Astrocyte of the cerebellum (primary cell): ENCODE measurements around the gene ELL2.
"Not testable (repeated sequence)": the region's sequence is repeated elsewhere in the genome, so short reads cannot be mapped to it uniquely, and the experiment has no call there.

Source experiments
- DNase-seq: peaks from one replicate; pipeline ENCODE4 v3.0.0-alpha.2; 2011; ENCODE audit warnings: low read depth
- H3K4me3 ChIP-seq: 2 replicates; pipeline ENCODE4 v1.5.1; 2011; ENCODE audit warnings: mild to moderate bottlenecking, low read depth, low read length, moderate library complexity
- CTCF ChIP-seq: IDR thresholded peaks from 2 replicates; pipeline ENCODE4 v1.5.1; 2012; ENCODE audit warnings: low read length, low read depth, moderate library complexity, mild to moderate bottlenecking; ENCODE audit errors: missing control alignments
- in situ Hi-C: cut with HindIII; loops from 2 replicates; pipeline ENCODE4 v1.10.0; 2017; ENCODE audit warnings: low sequenced_read_pairs

ELL2 gene

DNA sequence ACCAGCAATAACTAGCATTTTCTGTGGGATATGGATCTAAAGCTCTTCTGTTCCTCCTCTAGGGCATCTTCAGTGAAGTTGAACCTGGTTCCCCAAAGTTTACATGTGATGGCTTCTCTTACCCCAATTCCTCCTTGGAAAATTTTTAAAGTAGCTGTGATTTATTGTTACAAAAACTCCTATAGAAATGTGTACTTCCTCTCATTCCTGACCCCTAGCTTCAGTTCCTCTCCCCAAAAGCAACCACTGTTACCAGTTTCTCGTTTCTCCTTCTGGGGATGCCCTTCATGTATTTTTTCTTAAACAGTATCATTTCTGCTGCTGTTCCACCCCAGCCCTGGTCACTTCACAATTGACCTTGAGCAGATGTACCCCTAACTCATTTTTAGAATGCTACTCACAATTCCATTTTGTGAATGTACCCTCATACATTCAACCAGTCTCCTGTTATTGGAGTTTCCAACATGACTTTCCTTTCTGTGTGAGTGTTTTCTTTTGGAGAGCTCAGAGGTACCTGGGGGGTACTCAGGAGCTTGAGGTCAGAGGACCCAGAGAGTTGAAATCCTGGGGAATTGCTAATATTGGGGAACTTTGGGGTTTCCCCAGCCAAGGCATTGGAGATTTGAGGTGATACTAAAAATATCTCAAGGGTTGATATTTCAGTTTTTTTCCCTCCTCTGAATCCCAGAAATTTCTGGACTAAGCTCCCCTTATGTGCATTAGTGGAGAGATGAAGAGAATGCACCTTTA, 120.5 kb downstream of the ELL2 start:
- in situ Hi-C loops: no loop called here
- TF ChIP-seq CTCF: no peak
- no peak overlapping the region for H3K4me3 ChIP-seq
- DNase-seq: no peak

- DNase-seq: no peak
- H3K4me3 ChIP-seq: no peak overlapping the region
- in situ Hi-C loops: no loop called here
- no peak for TF ChIP-seq CTCF
These were observed 122.0 kb downstream of the ELL2 start for GRCh38 chr5:95839658-95840057.

- no peak for TF ChIP-seq CTCF
- in situ Hi-C loops: no loop called here
- no peak for DNase-seq
- H3K4me3 ChIP-seq: no peak overlapping the region
These were observed 123.1 kb downstream of the ELL2 start for GRCh38 chr5:95838556-95838955.

DNA sequence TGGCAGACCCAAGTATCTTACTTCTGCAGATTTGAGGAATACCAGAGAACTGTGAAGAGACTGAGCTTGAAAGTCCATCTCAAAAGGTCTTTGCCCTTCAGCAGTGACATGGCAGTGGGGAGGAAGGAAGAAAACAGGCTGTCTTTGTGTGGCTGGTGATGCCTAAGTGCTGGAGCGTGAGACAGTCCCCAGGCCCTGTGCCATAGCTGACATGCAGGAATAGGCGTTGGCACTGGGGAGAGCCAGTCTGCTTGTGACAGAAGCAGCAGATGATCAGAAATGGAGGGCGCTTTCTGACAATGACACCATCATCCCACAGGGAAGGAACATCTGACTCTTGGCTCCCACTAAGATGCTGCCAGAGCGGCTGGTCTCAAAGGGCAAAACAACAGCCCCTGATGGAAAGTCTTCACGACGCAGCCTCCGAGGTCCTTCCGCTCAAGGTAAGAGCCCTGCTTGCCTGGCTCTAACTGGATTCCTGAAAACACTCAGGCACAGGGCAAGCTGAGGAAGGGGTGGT, 123.6 kb downstream of the ELL2 start:
- DNase-seq: no peak
- H3K4me3 ChIP-seq: no peak overlapping the region
- TF ChIP-seq CTCF: no peak
- in situ Hi-C loops: no loop called here

DNA sequence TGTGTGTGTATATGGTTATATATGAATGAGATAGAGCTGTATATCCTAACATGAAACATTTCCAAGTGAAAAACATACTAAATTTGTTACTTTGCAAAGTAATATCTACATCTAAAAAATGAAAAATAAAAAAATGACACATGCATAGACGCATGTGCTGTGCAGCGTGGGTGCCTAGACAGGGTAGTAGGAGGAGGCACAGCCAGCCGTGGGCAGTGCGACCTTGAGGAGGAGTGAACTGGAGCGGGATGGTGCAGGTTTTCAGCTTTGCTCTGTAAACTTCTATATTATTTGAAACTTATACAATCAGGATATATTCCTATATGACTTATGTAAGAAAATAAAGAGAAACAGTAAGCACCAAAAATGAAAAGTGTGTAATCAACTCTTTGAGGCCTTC, 124.2 kb downstream of the ELL2 start:
- no peak for DNase-seq
- in situ Hi-C loops: no loop called here

GRCh38 chr5:95836971-95837370, 124.7 kb downstream of the ELL2 start:
- H3K4me3 ChIP-seq, DNase-seq, in situ Hi-C loops: not testable (repeated sequence)

More for the DNA sequence above, 124.2 kb downstream of the ELL2 start:
- H3K4me3 ChIP-seq: no peak overlapping the region
- no peak for TF ChIP-seq CTCF

DNA sequence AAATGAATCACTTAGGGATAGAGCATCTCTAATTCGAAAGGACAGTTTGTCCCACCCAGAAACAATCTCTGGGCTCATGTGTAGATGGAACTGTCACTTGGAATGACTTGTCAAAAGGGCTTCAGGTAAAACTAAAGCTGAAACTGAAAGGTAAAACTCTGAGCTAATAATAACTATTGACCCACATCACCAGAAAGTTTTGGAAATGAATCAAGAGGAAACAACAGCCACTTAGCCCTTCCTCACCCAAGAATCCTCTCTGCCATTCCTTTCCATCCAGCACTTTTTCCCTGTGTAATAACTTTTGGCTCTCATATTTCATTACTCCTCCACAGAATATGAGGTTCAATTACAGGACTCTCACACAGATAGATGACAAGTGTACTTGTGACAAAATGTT, 125.1 kb downstream of the ELL2 start:
- DNase-seq: no peak
- TF ChIP-seq CTCF: no peak
- in situ Hi-C loops: no loop called here
- no peak overlapping the region for H3K4me3 ChIP-seq
